ENCODE measurements around the gene LLGL1.

The LLGL1 gene

GRCh38 chr17:18280249-18280648 is 54.8 kb downstream of the LLGL1 start:
- DNase-seq: no peak

DNA sequence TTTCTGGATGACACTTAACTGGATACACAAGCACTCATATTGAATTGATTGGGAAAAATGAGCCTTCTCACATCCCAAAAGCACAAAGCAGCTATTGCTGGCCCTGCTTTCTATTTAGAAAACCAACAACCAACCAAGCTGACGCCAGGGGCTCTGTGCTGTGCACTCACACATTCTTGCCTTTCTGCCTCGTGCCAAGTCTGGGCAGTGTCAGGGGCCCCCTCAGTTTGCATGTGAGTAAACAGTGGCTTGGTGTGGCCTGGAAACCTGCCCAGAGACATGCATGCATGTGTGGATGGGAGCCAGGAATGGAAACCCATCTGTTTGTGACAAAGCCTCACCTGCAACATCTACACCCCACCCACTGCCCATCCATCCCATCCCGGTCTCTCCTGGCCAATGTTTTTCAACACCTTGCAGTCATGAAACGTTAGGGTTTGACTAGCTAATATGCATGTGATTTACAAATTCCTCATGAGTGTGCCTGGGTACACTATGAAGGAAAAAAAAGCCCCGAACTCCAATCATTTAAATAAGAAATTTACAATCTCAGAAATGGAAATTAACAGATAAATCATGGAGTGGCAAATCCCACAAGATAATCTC is 55.4 kb downstream of the LLGL1 start:
- no peak for DNase-seq

DNA sequence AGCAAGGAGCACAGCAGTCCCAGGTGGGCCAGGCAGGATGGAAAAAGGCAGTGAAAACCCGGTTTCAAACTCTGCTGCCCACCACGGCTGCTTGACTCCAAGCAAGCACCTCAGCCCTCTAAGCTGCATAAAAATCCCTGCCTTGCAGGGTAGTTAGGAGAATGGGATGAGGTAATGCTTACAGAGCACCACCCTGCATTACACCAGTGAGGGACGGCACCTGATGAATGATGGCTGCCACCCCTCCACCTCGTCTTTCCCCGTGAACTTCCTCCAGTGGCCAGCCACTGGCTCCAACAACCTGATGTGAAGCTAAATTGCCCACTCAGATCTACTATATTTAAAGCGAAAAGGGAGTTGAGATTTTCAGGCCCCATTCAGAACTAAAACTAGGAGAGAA is 56.4 kb downstream of the LLGL1 start:
- no peak for DNase-seq

DNA sequence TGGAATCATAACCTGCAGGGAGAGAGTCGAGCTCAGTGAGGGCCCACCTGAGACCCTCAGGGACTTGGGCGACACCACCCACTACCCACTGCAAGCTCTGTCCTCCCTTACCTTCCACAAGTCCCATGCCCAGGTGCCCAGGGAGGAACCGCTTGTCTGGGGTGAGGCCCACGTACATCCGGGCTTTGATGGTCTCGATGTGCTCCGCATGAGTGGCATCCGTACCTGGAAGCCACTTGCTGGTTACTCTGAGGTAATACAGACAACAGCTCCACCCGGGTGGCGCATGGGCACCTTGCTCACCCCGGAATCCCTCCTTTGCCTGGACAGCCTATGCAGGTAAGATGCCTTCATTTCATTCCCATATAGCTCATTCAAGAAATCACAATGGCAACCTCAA is 59.9 kb downstream of the LLGL1 start:
- no peak for DNase-seq

GRCh38 chr17:18291718-18292540 is 66.5 kb downstream of the LLGL1 start:
- no peak for DNase-seq
